AG04450 (cell line): ENCODE measurements around the gene CHCHD1. TPM values are rescaled to one million over a fixed set of nuclear protein-coding genes. Genes with fewer than 3 reads are reported as not detected.
"Not testable (repeated sequence)": the region's sequence is repeated elsewhere in the genome, so short reads cannot be mapped to it uniquely, and the experiment has no call there.

ENCODE experiments used
- CTCF ChIA-PET: fragments of 300-600, 350-600 bp; formaldehyde crosslinking; extraction: SDS; loops from one replicate; lab custom pipeline; 2022; ENCODE audit warnings: antibody characterized with exemption, inconsistent platforms; lab: Charles Lee
- POLR2A ChIA-PET: fragments of 350-600 bp; formaldehyde crosslinking; extraction: SDS; loops from one replicate; lab custom pipeline; 2021; ENCODE audit warnings: antibody characterized with exemption, inconsistent platforms; lab: Yijun Ruan, JAX
- DNase-seq: peaks from one replicate; pipeline ENCODE4 v3.0.0-alpha.2; 2011; ENCODE audit warnings: low read depth, low spot score
- H3K27ac ChIP-seq: one replicate; pipeline ENCODE4 v1.5.1; 2012; ENCODE audit warnings: low read depth, low read length, control low read depth
- H3K27me3 ChIP-seq: one replicate; pipeline ENCODE4 v1.6.0; 2012; ENCODE audit warnings: low read length; ENCODE audit not compliant: control insufficient read depth, insufficient read depth
- H3K4me3 ChIP-seq: 2 replicates; pipeline ENCODE4 v1.5.1; 2011; ENCODE audit warnings: mild to moderate bottlenecking, low read depth, low read length, control low read depth
- H3K9me3 ChIP-seq: 2 replicates; pipeline ENCODE4 v1.5.1; 2012; ENCODE audit warnings: low read length; ENCODE audit not compliant: control insufficient read depth, insufficient read depth
- polyA plus RNA-seq: library from polyadenylated mRNA; depleted of rRNA; stranded (reverse); fragments of >200 nt; gene quantifications from 2 replicates; pipeline ENCODE4 v1.2.3, GENCODE V29; 2011
- TF ChIP-seq, protein P1 (sequence below): IDR thresholded peaks from 2 replicates; pipeline ENCODE4 v1.5.1; 2011; ENCODE audit warnings: low read depth, low read length, control low read depth, inconsistent platforms

The CHCHD1 gene
- polyA plus RNA-seq, 1 experiment: 45.4 TPM

GRCh38 chr10:73790886-73791625 lies 9.2 kb downstream of the CHCHD1 start:
- TF ChIP-seq, protein P1, sequence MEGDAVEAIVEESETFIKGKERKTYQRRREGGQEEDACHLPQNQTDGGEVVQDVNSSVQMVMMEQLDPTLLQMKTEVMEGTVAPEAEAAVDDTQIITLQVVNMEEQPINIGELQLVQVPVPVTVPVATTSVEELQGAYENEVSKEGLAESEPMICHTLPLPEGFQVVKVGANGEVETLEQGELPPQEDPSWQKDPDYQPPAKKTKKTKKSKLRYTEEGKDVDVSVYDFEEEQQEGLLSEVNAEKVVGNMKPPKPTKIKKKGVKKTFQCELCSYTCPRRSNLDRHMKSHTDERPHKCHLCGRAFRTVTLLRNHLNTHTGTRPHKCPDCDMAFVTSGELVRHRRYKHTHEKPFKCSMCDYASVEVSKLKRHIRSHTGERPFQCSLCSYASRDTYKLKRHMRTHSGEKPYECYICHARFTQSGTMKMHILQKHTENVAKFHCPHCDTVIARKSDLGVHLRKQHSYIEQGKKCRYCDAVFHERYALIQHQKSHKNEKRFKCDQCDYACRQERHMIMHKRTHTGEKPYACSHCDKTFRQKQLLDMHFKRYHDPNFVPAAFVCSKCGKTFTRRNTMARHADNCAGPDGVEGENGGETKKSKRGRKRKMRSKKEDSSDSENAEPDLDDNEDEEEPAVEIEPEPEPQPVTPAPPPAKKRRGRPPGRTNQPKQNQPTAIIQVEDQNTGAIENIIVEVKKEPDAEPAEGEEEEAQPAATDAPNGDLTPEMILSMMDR: no peak
- Histone ChIP-seq H3K27me3 (no peaks in the 10 kb centered on the region), H3K4me3 (no peak overlapping the region), H3K27ac (no peak overlapping the region), H3K9me3 (no peaks in the 10 kb centered on the region; the same call in 1 of the 2 replicates)
- no peak for DNase-seq
- ChIA-PET CTCF (no interaction called here), POLR2A (no interaction called here)

DNA sequence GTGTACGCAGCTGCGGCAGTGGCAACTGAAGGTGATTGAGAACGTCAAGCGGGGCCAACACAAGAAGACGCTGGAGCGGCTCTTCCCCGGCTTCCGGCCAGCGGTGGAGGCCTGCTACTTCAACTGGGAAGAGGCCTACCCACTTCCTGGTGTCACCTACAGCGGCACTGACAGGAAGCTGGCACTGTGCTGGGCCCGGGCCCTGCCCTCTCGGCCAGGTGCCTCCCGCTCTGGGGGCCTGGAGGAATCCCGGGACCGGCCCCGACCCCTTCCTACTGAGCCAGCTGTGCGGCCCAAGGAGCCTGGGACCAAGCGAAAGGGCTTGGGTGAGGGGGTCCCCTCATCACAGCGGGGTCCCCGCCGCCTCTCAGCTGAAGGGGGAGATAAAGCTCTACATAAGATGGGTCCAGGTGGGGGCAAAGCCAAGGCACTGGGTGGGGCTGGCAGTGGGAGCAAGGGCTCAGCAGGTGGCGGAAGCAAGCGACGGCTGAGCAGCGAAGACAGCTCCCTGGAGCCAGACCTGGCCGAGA lies 10.1 kb downstream of the CHCHD1 start:
- Histone ChIP-seq H3K27ac (no peak overlapping the region), H3K9me3 (no peaks in the 10 kb centered on the region; the same call in 1 of the 2 replicates), H3K27me3 (no peaks in the 10 kb centered on the region), H3K4me3 (no peak overlapping the region)
- ChIA-PET CTCF (no interaction called here), POLR2A (no interaction called here)
- no peak for DNase-seq
- TF ChIP-seq, protein P1: no peak

DNA sequence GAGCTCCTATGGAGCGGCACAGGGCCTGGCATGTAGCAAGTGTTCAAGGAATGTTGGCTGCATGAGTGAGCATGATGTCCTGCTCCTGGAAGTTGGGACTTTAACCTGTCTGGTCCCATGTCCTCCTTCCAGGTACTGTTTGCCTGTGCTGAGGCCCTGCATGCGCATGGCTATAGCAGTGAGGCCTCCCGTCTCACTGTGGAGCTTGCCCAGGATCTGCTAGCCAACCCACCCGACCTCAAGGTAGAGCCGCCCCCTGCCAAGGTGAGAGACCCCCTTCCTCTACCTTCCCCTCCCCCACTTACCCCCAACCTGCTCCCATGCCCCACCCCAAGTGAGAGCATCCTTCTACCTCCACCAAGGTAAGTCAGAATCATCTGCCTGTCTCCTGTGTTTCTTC lies 11.6 kb downstream of the CHCHD1 start:
- Histone ChIP-seq H3K27ac (no peak overlapping the region), H3K4me3 (no peak overlapping the region), H3K9me3 (no peaks in the 10 kb centered on the region; the same call in 1 of the 2 replicates), H3K27me3 (no peaks in the 10 kb centered on the region)
- ChIA-PET CTCF (no interaction called here), POLR2A (no interaction called here)
- TF ChIP-seq, protein P1: no peak
- DNase-seq: no peak

DNA sequence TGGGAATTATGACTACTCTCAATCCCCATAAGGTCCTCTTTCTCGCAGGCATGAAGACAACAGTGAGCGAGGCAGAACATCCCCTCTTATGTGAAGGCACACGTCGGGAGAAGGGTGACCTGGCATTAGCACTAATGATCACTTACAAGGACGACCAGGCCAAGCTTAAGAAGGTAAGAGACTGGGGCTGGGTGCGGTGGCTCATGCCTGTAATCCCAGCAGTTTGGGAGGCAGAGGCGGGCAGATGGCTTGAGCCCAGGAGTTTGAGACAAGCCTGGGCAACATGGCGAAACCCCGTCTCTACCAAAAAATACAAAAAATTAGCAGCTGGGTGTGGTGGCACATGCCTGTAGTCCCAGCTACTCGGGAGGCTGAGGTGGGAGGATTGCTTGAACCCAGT lies 13.6 kb downstream of the CHCHD1 start:
- H3K27ac ChIP-seq, DNase-seq, CTCF ChIA-PET, H3K9me3 ChIP-seq, H3K4me3 ChIP-seq, H3K27me3 ChIP-seq: not testable (repeated sequence)
- POLR2A ChIA-PET: interaction anchor here (0.9 to 1.4 kb wide), 2 partner anchors 9 to 14 kb away, joined by 3 to 5 read pairs; partner anchors contain the start of gene CHCHD1

DNA sequence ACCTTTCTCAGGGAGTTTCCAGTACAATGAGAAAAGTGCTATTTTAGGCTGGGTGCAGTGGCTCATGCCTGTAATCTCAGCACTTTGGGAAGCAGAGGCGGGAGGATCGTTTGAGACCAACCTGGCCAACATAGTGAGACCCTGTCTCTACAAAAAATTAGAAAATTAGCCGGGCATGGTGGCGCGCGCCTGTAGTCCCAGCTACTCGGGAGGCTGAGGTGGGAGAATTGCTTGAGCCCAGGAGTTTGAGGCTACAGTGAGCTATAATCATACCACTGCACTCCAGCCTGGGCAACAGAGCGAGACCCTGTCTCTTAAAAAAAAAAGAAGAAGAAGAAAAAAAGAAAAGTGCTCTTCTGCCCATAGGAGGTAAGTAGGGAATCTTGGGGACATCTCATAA lies 14.2 kb downstream of the CHCHD1 start:
- CTCF ChIA-PET, H3K27ac ChIP-seq, H3K4me3 ChIP-seq, H3K9me3 ChIP-seq, DNase-seq, H3K27me3 ChIP-seq: not testable (repeated sequence)
- POLR2A ChIA-PET: interaction anchor here (0.6 to 1.4 kb wide), 3 partner anchors 9 to 15 kb away, joined by 3 to 5 read pairs (median 4); partner anchors contain the start of gene CHCHD1

GRCh38 chr10:73796766-73797165 lies 14.9 kb downstream of the CHCHD1 start:
- Histone ChIP-seq H3K27ac (no peak overlapping the region), H3K27me3 (no peaks in the 10 kb centered on the region), H3K4me3 (no peak overlapping the region), H3K9me3 (no peaks in the 10 kb centered on the region; the same call in 1 of the 2 replicates)
- TF ChIP-seq, protein P1: no peak
- POLR2A ChIA-PET: interaction anchor here (0.6 kb wide), 1 partner anchor 10 kb away, joined by 4 read pairs; no protein-coding TSS in a partner anchor
- CTCF ChIA-PET: no interaction called here
- DNase-seq: no peak
